Panc1 (cell line): ENCODE measurements around the gene DPM3. TPM values are rescaled to one million over a fixed set of nuclear protein-coding genes. Genes with fewer than 3 reads are reported as not detected.

ENCODE experiments used
- ATAC-seq: fragments of 200-7000 bp; cut with Tn5 transposase; 2 replicates; pipeline ENCODE4 v1.9.1; 2020; ENCODE audit warnings: mild to moderate bottlenecking, moderate library complexity
- BruUV-seq: library from RNA; stranded (reverse); fragments of 400-500 nt; replicated peaks from 2 replicates; lab custom pipeline; 2021; lab: Mats Ljungman, UMichigan
- CTCF ChIA-PET: fragments of 300-600 bp; sonication (Branson Sonifier 250); formaldehyde crosslinking; loops from one replicate; lab custom pipeline; 2022; ENCODE audit warnings: antibody characterized with exemption; lab: Charles Lee
- POLR2A ChIA-PET: fragments of 300-600 bp; sonication (Branson Sonifier 250); formaldehyde crosslinking; loops from one replicate; lab custom pipeline; 2022; ENCODE audit warnings: antibody characterized with exemption; lab: Charles Lee
- DNase-seq: peaks from one replicate; pipeline ENCODE4 v3.0.0-alpha.2; 2010; ENCODE audit warnings: low read depth, low spot score
- H3K27ac ChIP-seq: 2 replicates; pipeline ENCODE4 v1.5.1; 2011; ENCODE audit warnings: mild to moderate bottlenecking, low read length, inconsistent platforms
- H3K27me3 ChIP-seq: fragments of 200-500 bp; sonication (Bioruptor generic); 2 replicates; pipeline ENCODE4 v1.6.0; 2014; ENCODE audit warnings: low read length, inconsistent platforms; ENCODE audit not compliant: control insufficient read depth, insufficient read depth
- H3K36me3 ChIP-seq: fragments of 200-500 bp; sonication (Bioruptor generic); 2 replicates; pipeline ENCODE4 v1.5.1; 2014; ENCODE audit warnings: inconsistent platforms, mild to moderate bottlenecking, low read length, moderate library complexity; ENCODE audit not compliant: control insufficient read depth, insufficient read depth
- H3K4me1 ChIP-seq: 2 replicates; pipeline ENCODE4 v1.5.1; 2011; ENCODE audit warnings: inconsistent platforms, mild to moderate bottlenecking, low read length, moderate library complexity; ENCODE audit not compliant: control insufficient read depth, insufficient read depth
- H3K4me3 ChIP-seq, 2 experiments: 2 replicates each; pipeline ENCODE4 v1.5.1; 2011 to 2012; ENCODE audit warnings: low read depth in 2 of 2, low read length in 2 of 2, mild to moderate bottlenecking in 2 of 2, inconsistent platforms in 1 of 2, moderate library complexity in 1 of 2
- H3K9me3 ChIP-seq: fragments of 200-500 bp; sonication (Bioruptor generic); 2 replicates; pipeline ENCODE4 v1.5.1; 2014; ENCODE audit warnings: low read depth, mild to moderate bottlenecking, inconsistent platforms, low read length, moderate library complexity; ENCODE audit not compliant: control insufficient read depth, insufficient read depth
- POLR2AphosphoS5 ChIP-seq: IDR thresholded peaks from 2 replicates; pipeline ENCODE4 v1.6.1; 2012; ENCODE audit warnings: mild to moderate bottlenecking, low read depth, low read length, moderate library complexity
- SIN3A ChIP-seq: IDR thresholded peaks from 2 replicates; pipeline ENCODE4 v1.6.1; 2012; ENCODE audit warnings: low read depth, mild to moderate bottlenecking, low read length, moderate library complexity, borderline replicate concordance; ENCODE audit not compliant: insufficient read depth
- TCF7L2 ChIP-seq: IDR thresholded peaks from 2 replicates; pipeline ENCODE4 v1.6.1; 2011; ENCODE audit warnings: mild to moderate bottlenecking, low read depth, low read length, inconsistent platforms
- in situ Hi-C: cut with HindIII; loops from 2 replicates; pipeline ENCODE4 v1.10.0; 2016; ENCODE audit warnings: low sequenced_read_pairs, low pct_unique_long_range_greater_than_20kb
- intact Hi-C: fragments of 100-400 bp; cut with micrococcal nuclease; formaldehyde crosslinking; loops from one replicate; pipeline ENCODE4 v1.10.0; 2022; ENCODE audit not compliant: unreplicated experiment
- total RNA-seq: library from RNA; stranded (reverse); gene quantifications from one replicate; pipeline ENCODE4 v1.2.1, GENCODE V29; 2021; ENCODE audit not compliant: unreplicated experiment
- TF ChIP-seq, protein P1 (sequence below), 2 experiments: IDR thresholded peaks; 2 replicates each; pipeline ENCODE4 v1.6.1; 2011 to 2012; ENCODE audit warnings: low read depth in 2 of 2, control low read depth in 1 of 2, low read length in 1 of 2, mild to moderate bottlenecking in 1 of 2, moderate library complexity in 1 of 2; ENCODE audit not compliant: insufficient read depth in 1 of 2
- TF ChIP-seq, protein P2 (sequence below): fragments of 450-650 bp; IDR thresholded peaks from 2 replicates; pipeline ENCODE4 v1.5.1; 2017; ENCODE audit warnings: mild to moderate bottlenecking

The DPM3 gene
- total RNA-seq, 1 experiment from 2014 or later = 66.0 TPM

DNA sequence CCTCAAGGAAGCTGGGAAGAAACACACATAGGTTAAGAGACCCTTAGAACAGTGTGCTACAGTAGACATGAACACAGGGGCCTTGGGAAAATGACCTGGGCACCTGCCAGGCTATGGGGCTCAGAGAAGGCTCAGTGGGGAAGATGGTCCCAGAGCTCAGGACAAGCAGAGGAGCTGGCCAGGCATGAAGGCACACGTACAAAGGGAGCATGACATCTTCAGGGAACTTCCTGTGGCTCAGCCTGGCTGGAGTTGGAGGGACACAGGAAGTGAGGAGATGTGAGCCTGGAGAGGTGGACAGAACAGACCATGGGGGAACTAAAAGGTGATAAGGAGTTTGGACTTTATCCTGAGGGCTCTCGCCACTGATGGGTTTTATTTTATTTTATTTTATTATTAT is 8.5 kb downstream of the DPM3 start:
- CTCF ChIA-PET = interaction anchor here (0.5 kb wide), 1 partner anchor 291 kb away, joined by 6 read pairs; no protein-coding TSS in a partner anchor
- intact Hi-C loops = no loop called here
- no peaks in the 10 kb centered on the region for H3K27me3 ChIP-seq
- H3K27ac ChIP-seq = no peak overlapping the region
- H3K4me3 ChIP-seq = no peak overlapping the region
- H3K9me3 ChIP-seq = no peaks in the 10 kb centered on the region
- POLR2A ChIA-PET = interaction anchor here (1.1 kb wide), 1 partner anchor 36 kb away, joined by 3 read pairs; no protein-coding TSS in a partner anchor
- DNase-seq = no peak
- ATAC-seq = no peak
- in situ Hi-C loops = no loop called here
- TF ChIP-seq, protein P1, sequence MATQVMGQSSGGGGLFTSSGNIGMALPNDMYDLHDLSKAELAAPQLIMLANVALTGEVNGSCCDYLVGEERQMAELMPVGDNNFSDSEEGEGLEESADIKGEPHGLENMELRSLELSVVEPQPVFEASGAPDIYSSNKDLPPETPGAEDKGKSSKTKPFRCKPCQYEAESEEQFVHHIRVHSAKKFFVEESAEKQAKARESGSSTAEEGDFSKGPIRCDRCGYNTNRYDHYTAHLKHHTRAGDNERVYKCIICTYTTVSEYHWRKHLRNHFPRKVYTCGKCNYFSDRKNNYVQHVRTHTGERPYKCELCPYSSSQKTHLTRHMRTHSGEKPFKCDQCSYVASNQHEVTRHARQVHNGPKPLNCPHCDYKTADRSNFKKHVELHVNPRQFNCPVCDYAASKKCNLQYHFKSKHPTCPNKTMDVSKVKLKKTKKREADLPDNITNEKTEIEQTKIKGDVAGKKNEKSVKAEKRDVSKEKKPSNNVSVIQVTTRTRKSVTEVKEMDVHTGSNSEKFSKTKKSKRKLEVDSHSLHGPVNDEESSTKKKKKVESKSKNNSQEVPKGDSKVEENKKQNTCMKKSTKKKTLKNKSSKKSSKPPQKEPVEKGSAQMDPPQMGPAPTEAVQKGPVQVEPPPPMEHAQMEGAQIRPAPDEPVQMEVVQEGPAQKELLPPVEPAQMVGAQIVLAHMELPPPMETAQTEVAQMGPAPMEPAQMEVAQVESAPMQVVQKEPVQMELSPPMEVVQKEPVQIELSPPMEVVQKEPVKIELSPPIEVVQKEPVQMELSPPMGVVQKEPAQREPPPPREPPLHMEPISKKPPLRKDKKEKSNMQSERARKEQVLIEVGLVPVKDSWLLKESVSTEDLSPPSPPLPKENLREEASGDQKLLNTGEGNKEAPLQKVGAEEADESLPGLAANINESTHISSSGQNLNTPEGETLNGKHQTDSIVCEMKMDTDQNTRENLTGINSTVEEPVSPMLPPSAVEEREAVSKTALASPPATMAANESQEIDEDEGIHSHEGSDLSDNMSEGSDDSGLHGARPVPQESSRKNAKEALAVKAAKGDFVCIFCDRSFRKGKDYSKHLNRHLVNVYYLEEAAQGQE (IDR thresholded peaks at IDR 0.05; ENCODE audit: insufficient read depth in 1 of 2, low read depth in 2 of 2, low read length in 1 of 2) = no peak
- TF ChIP-seq POLR2AphosphoS5 (no peak), TCF7L2 (no peak), SIN3A (no peak)
- TF ChIP-seq, protein P2, sequence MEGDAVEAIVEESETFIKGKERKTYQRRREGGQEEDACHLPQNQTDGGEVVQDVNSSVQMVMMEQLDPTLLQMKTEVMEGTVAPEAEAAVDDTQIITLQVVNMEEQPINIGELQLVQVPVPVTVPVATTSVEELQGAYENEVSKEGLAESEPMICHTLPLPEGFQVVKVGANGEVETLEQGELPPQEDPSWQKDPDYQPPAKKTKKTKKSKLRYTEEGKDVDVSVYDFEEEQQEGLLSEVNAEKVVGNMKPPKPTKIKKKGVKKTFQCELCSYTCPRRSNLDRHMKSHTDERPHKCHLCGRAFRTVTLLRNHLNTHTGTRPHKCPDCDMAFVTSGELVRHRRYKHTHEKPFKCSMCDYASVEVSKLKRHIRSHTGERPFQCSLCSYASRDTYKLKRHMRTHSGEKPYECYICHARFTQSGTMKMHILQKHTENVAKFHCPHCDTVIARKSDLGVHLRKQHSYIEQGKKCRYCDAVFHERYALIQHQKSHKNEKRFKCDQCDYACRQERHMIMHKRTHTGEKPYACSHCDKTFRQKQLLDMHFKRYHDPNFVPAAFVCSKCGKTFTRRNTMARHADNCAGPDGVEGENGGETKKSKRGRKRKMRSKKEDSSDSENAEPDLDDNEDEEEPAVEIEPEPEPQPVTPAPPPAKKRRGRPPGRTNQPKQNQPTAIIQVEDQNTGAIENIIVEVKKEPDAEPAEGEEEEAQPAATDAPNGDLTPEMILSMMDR = no peak
- no TSS peak for BruUV-seq
- H3K4me1 ChIP-seq = peaks cover 46% of the 10 kb centered on the region
- H3K36me3 ChIP-seq = peaks cover 3% of the 10 kb centered on the region; the same call in 1 of the 2 replicates

DNA sequence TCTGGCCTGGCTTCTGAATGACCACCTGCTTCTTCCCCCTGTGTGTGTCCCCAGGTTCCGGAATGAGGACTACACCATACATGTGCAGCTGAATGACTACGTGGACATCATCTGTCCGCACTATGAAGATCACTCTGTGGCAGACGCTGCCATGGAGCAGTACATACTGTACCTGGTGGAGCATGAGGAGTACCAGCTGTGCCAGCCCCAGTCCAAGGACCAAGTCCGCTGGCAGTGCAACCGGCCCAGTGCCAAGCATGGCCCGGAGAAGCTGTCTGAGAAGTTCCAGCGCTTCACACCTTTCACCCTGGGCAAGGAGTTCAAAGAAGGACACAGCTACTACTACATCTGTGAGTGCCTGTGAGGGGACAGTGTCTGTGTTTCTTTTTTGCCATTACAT is 9.0 kb downstream of the DPM3 start:
- no peak overlapping the region for H3K27ac ChIP-seq
- ChIA-PET CTCF (interaction anchor here (0.5 kb wide), 1 partner anchor 291 kb away, joined by 6 read pairs; no protein-coding TSS in a partner anchor), POLR2A (interaction anchor here (1.1 kb wide), 1 partner anchor 36 kb away, joined by 3 read pairs; no protein-coding TSS in a partner anchor)
- in situ Hi-C loops (no loop called here), intact Hi-C loops (no loop called here)
- H3K9me3 ChIP-seq = no peaks in the 10 kb centered on the region
- H3K4me1 ChIP-seq = peaks cover 49% of the 10 kb centered on the region
- no TSS peak for BruUV-seq
- ATAC-seq = no peak
- no peak for DNase-seq
- H3K27me3 ChIP-seq = no peaks in the 10 kb centered on the region
- TF ChIP-seq POLR2AphosphoS5 = no peak
- no peak for TF ChIP-seq TCF7L2
- no peak overlapping the region for H3K4me3 ChIP-seq
- H3K36me3 ChIP-seq = peaks cover 3% of the 10 kb centered on the region; the same call in 1 of the 2 replicates

DNA sequence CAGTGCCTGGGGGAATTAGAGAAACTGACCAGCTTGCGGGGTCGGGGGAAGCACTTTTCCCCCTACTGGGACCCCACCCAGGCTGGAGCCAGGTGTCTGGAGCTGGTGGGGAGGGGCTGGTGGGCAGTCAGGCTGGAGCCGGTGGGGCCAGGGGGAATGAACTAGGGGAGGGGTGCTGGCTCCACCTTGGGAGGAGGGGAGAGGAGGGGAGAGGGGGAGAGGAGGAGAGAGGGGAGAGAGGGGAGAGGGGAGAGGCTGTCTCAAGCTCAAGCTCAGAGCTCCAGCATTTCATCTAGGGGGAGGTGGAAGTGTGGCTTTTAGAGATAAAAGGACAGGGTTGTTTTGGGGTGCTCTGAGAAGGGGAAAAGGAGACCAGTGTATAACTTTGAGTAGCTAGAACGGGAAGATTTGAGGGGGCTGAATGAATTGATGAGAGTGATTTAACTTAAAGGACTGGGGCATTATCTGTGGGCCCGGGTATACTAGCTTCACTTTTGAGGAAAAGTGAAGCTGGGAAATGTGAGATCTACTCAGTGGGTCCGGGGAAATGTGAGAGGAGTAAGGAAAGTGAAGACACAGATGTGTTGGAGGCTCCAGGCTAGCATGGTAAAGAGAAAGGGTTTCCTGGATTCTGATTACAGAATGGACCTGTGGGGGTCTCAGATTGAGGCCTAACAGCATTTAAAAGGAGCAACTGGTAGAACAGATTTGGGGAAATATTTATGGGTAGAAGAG is 9.9 kb downstream of the DPM3 start:
- Histone ChIP-seq H3K4me3 (peak overlapping the region; percentile 64 to 65), H3K27me3 (no peaks in the 10 kb centered on the region), H3K36me3 (peaks cover 3% of the 10 kb centered on the region; the same call in 1 of the 2 replicates), H3K4me1 (peaks cover 57% of the 10 kb centered on the region), H3K9me3 (no peaks in the 10 kb centered on the region), H3K27ac (peak overlapping the region; percentile 92)
- in situ Hi-C loops (no loop called here), intact Hi-C loops (no loop called here)
- DNase-seq = no peak
- ChIA-PET CTCF (no interaction called here), POLR2A (interaction anchor here (0.8 kb wide), 1 partner anchor 62 kb away, joined by 5 read pairs; no protein-coding TSS in a partner anchor)
- no peak for TF ChIP-seq TCF7L2
- no peak for TF ChIP-seq POLR2AphosphoS5
- TF ChIP-seq, protein P1 (IDR thresholded peaks at IDR 0.05; ENCODE audit: insufficient read depth in 1 of 2, low read depth in 2 of 2, low read length in 1 of 2) = no peak
- TF ChIP-seq SIN3A = no peak
- TF ChIP-seq, protein P2 = no peak
- no peak for ATAC-seq
- BruUV-seq = TSS peak; percentile 65
